Rectal smooth muscle tissue (tissue), 1 donor: ENCODE measurements around the gene ANKDD1A.

Experiments
- H3K27ac ChIP-seq: one replicate; pipeline ENCODE4 v1.7.0; 2013; ENCODE audit warnings: low read depth, low read length, inconsistent platforms
- H3K27me3 ChIP-seq: one replicate; pipeline ENCODE4 v1.7.0; 2013; ENCODE audit warnings: low read length; ENCODE audit not compliant: control insufficient read depth, insufficient read depth
- H3K36me3 ChIP-seq: one replicate; pipeline ENCODE4 v1.7.0; 2013; ENCODE audit warnings: low read length; ENCODE audit not compliant: control insufficient read depth, insufficient read depth
- H3K4me1 ChIP-seq: one replicate; pipeline ENCODE4 v1.7.0; 2013; ENCODE audit warnings: low read length; ENCODE audit not compliant: control insufficient read depth, insufficient read depth
- H3K4me3 ChIP-seq: one replicate; pipeline ENCODE4 v1.7.0; 2013; ENCODE audit warnings: low read length
- H3K9ac ChIP-seq: one replicate; pipeline ENCODE4 v1.7.0; 2013; ENCODE audit warnings: low read length

The ANKDD1A gene

DNA sequence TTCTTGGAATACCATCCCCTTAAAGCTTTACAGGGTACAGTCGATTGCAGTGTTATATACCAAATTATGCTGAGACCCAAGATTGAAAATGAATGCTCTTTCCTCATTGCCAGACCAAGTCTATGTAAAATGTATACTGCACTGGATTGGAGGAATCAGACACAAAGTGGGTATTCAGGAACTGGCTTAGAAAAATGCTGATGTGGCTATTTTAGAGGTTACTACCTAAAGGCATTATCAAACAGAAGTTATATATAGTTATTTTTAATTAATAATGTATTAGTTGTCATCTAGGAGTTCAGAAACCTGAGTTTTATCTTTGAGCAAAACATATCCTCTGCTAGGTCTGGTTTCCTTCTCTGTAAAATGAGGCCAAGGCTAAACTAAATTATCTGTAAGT, 81.6 kb downstream of the ANKDD1A start:
- no peak overlapping the region for H3K27ac ChIP-seq
- peaks cover 3% of the 10 kb centered on the region for H3K4me1 ChIP-seq
- H3K27me3 ChIP-seq: no peaks in the 10 kb centered on the region

DNA sequence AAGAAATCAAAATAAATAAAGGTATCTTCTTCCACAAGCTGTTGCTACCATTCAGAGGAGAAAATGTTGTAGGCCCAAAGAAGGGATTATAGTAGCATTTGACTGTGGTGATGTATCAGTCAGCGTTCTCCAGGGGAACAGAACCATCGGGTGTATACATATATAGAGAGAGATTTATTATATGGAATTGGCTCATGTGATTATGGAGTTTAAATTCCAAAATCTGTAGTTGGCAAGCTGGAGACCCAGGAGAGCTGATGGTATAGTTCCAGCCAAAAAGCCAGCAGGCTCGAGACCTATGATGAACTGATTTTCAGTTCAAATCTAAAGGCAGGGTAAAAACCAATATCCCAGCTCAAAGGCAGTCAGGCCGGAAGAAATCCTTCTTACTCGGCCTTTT, 85.4 kb downstream of the ANKDD1A start:
- no peaks in the 10 kb centered on the region for H3K27me3 ChIP-seq
- H3K27ac ChIP-seq: no peak overlapping the region
- no peak overlapping the region for H3K9ac ChIP-seq
- no peaks in the 10 kb centered on the region for H3K4me1 ChIP-seq
- H3K4me3 ChIP-seq: no peak overlapping the region
- no peaks in the 10 kb centered on the region for H3K36me3 ChIP-seq

More for the DNA sequence above, 81.6 kb downstream of the ANKDD1A start:
- Histone ChIP-seq H3K9ac (no peak overlapping the region), H3K4me3 (no peak overlapping the region), H3K36me3 (no peaks in the 10 kb centered on the region)

DNA sequence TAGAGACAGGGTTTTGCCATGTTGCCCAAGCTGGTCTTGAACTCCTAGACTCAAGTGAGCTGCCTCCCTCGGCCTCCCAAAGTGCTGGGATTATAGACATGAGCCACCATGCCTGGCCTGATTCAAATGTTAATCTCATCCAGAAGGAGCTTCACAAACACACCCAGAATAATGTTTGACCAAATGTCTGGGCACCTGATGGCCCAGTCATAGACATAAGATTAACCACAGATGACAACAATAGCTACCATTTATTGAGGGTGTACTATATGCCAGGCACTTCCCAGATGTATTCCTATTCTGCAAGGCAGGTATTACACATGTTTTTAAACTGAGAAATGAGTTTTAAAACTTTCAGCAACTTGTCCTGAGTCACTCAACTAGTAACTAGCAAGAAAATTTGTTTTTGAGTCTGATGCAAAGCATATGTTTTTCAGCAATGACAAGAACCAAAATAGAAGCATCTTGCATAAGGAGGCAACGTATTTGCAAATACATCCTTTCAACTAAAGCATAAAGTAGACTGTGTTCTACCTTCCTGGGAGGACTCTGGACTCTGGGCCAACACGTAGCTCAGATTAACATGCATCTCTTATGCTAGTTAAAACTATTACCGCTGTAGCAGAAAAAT, 86.2 kb downstream of the ANKDD1A start:
- H3K27ac ChIP-seq: no peak overlapping the region
- no peaks in the 10 kb centered on the region for H3K4me1 ChIP-seq
- H3K36me3 ChIP-seq: no peaks in the 10 kb centered on the region
- no peaks in the 10 kb centered on the region for H3K27me3 ChIP-seq
- no peak overlapping the region for H3K4me3 ChIP-seq
- H3K9ac ChIP-seq: no peak overlapping the region

GRCh38 chr15:65004993-65005392, 93.3 kb downstream of the ANKDD1A start:
- no peak overlapping the region for H3K9ac ChIP-seq
- no peaks in the 10 kb centered on the region for H3K27me3 ChIP-seq
- no peaks in the 10 kb centered on the region for H3K4me1 ChIP-seq
- no peaks in the 10 kb centered on the region for H3K36me3 ChIP-seq
- H3K4me3 ChIP-seq: no peak overlapping the region
- H3K27ac ChIP-seq: no peak overlapping the region

DNA sequence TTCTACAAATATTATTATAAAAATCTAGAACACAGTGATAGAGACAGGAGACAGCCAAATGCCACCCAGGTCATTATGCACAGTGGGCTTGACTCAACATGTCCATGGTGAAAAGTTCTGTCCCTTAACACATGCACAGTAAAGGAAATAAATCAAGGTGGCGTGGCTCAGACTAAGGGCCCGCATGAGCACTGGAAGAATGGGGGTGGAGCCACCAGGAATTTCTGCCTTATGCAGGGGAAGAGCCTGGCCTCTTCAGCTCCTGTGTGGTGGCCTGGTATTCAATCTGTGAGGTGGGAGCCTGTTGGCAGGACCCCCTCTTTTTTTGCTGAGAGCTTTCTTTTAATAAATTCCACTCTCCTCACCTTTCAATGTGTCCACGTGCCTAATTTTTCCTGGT, 95.2 kb downstream of the ANKDD1A start:
- Histone ChIP-seq H3K27ac (no peak overlapping the region), H3K9ac (no peak overlapping the region), H3K4me1 (no peaks in the 10 kb centered on the region), H3K36me3 (no peaks in the 10 kb centered on the region), H3K27me3 (no peaks in the 10 kb centered on the region), H3K4me3 (no peak overlapping the region)
